Measurements from ENCODE around the gene CCDC91.
"Not testable (repeated sequence)": the region's sequence is repeated elsewhere in the genome, so short reads cannot be mapped to it uniquely, and the experiment has no call there.

Gene CCDC91

GRCh38 chr12:28235985-28236384 lies 45.7 kb downstream of the CCDC91 start:
- no peak overlapping the region for H3K4me3 Mint-ChIP-seq
- peaks cover 7% of the 10 kb centered on the region for H3K36me3 Mint-ChIP-seq
- H3K4me1 Mint-ChIP-seq: peaks cover 39% of the 10 kb centered on the region
- H3K27me3 Mint-ChIP-seq: no peaks in the 10 kb centered on the region
- no peaks in the 10 kb centered on the region for H3K9me3 Mint-ChIP-seq
- H3K27ac Mint-ChIP-seq: no peak overlapping the region

DNA sequence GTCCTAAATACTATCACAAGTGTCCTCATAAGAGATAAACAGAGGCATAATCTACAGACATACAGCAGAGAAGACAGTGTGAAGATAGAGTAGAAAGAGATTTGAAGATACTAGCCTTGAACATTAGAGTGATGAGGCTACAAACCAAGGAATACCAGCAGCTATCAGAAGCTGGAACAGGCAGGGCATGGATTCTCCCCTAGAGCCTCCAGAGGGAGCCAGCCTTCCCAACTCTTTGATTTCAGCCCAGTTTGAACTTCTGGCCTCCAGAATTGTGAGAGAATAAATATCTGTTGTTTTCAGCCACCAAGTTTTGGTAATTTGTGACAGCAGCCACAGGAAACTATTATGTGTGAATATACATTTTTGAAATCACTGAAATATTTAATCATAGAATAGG lies 47.2 kb downstream of the CCDC91 start:
- Mint-ChIP-seq H3K36me3 (peaks cover 3% of the 10 kb centered on the region), H3K4me1 (peaks cover 37% of the 10 kb centered on the region), H3K27ac (no peak overlapping the region), H3K27me3 (no peaks in the 10 kb centered on the region), H3K4me3 (no peak overlapping the region), H3K9me3 (no peaks in the 10 kb centered on the region)

GRCh38 chr12:28239918-28240317 lies 49.7 kb downstream of the CCDC91 start:
- Mint-ChIP-seq H3K4me1 (peaks cover 30% of the 10 kb centered on the region), H3K36me3 (peaks cover 2% of the 10 kb centered on the region), H3K27me3 (no peaks in the 10 kb centered on the region), H3K9me3 (no peaks in the 10 kb centered on the region), H3K4me3 (no peak overlapping the region), H3K27ac (no peak overlapping the region)

DNA sequence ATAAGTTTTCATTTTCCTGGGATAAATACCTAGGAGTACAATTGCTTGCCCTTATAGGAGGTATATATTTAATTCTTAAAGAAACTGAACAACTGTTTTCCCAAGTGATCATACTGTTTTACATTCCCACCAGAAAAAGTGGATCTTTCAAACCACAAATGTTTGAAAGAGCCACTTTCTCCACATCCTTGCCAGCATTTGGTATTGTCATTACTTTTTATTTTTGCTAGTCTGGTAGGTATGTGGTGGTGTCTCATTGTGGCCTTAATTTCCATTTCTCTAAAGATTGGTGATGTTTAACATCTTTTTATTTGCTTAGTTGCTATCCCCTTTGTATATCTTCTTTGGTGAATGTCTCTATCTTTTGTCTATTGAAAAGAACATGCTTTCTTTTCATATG lies 50.6 kb downstream of the CCDC91 start:
- Mint-ChIP-seq H3K4me3 (no peak overlapping the region), H3K36me3 (peaks cover 2% of the 10 kb centered on the region), H3K9me3 (no peaks in the 10 kb centered on the region), H3K27me3 (no peaks in the 10 kb centered on the region), H3K4me1 (peaks cover 30% of the 10 kb centered on the region), H3K27ac (peak overlapping the region; percentile 5)

GRCh38 chr12:28242129-28242495 lies 51.9 kb downstream of the CCDC91 start:
- Mint-ChIP-seq H3K4me1 (peaks cover 42% of the 10 kb centered on the region), H3K9me3 (peaks cover 7% of the 10 kb centered on the region), H3K36me3 (peaks cover 5% of the 10 kb centered on the region), H3K27ac (peak overlapping the region; percentile 74), H3K4me3 (no peak overlapping the region), H3K27me3 (no peaks in the 10 kb centered on the region)

- no peaks in the 10 kb centered on the region for H3K27me3 Mint-ChIP-seq
- H3K4me1 Mint-ChIP-seq: peaks cover 47% of the 10 kb centered on the region
- peak overlapping the region; percentile 42 for H3K27ac Mint-ChIP-seq
- H3K36me3 Mint-ChIP-seq: peaks cover 5% of the 10 kb centered on the region
- H3K9me3 Mint-ChIP-seq: peaks cover 7% of the 10 kb centered on the region
- H3K4me3 Mint-ChIP-seq: no peak overlapping the region
Measured at GRCh38 chr12:28242496-28243309, 52.4 kb downstream of the CCDC91 start.

DNA sequence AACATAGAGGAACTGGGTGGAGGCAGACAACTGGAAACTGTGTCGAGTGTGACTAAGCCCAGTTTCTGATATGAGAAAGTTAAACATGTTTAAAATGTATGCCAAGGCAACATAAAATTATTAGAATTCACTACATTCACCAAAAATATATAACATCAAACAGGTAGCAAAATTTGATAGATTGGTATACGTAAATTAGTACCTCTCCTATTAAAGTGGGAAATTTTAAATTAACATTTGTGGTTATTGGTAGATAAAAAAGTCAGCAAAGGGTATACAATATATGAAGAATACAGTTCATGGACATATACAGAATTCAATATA lies 53.0 kb downstream of the CCDC91 start:
- H3K27me3 Mint-ChIP-seq: no peaks in the 10 kb centered on the region
- H3K4me1 Mint-ChIP-seq: peaks cover 48% of the 10 kb centered on the region
- no peak overlapping the region for H3K4me3 Mint-ChIP-seq
- H3K9me3 Mint-ChIP-seq: peaks cover 7% of the 10 kb centered on the region
- peaks cover 5% of the 10 kb centered on the region for H3K36me3 Mint-ChIP-seq
- H3K27ac Mint-ChIP-seq: no peak overlapping the region

DNA sequence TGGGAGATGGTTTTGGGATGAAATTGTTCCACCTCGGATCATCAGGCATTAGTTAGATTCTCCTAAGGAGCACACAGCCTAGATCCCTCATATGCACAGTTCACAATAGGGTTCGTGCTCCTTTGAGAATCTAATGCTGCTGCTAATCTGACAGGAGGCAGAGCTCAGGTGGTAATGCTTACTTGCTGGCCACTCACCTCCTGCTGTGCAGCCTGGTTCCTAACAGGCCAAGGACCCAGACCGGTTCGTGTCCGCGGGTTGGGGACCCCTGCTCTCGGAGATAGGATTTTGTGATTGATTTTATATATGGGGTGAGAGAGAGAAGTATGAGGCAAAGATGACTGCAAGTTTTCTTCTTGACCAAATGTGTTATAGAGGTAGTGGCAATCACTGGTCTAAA lies 57.5 kb downstream of the CCDC91 start:
- H3K36me3 Mint-ChIP-seq: peaks cover 9% of the 10 kb centered on the region
- peak overlapping the region; percentile 82 for H3K27ac Mint-ChIP-seq
- H3K4me1 Mint-ChIP-seq: peaks cover 88% of the 10 kb centered on the region
- H3K4me3 Mint-ChIP-seq: no peak overlapping the region
- H3K27me3 Mint-ChIP-seq: no peaks in the 10 kb centered on the region
- peaks cover 7% of the 10 kb centered on the region for H3K9me3 Mint-ChIP-seq

GRCh38 chr12:28248555-28249145 lies 58.4 kb downstream of the CCDC91 start:
- H3K4me3 Mint-ChIP-seq: peak overlapping the region; percentile 41
- H3K27me3 Mint-ChIP-seq: no peaks in the 10 kb centered on the region
- peak overlapping the region; percentile 82 for H3K27ac Mint-ChIP-seq
- H3K36me3 Mint-ChIP-seq: peaks cover 9% of the 10 kb centered on the region
- H3K4me1 Mint-ChIP-seq: peaks cover 89% of the 10 kb centered on the region
- H3K9me3 Mint-ChIP-seq: peaks cover 7% of the 10 kb centered on the region

GRCh38 chr12:28253161-28253641 lies 62.9 kb downstream of the CCDC91 start:
- Mint-ChIP-seq H3K27me3 (no peaks in the 10 kb centered on the region), H3K4me1 (peaks cover 76% of the 10 kb centered on the region), H3K9me3 (no peaks in the 10 kb centered on the region), H3K27ac (peak overlapping the region; percentile 99), H3K4me3 (peak overlapping the region; percentile 67), H3K36me3 (peaks cover 8% of the 10 kb centered on the region)

DNA sequence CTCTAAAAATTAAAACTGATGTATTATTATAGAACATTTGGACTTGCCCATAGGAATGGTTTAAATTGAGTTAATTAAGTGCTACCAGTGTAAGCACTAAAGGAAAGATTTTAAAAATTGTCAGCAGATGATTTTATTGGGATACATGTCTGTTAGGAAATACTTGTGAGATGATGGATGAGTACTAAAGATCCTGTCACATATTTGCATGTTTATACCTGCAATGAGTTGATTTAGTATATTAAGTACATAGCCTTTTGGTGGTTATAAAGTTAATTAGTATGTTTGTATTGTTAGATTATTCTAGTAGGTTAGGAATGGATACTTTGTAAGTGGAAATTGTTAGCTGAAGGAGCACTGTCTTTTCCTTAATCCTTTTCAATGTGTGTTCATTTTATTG lies 67.2 kb downstream of the CCDC91 start:
- H3K27me3 Mint-ChIP-seq: no peaks in the 10 kb centered on the region
- H3K4me1 Mint-ChIP-seq: peaks cover 39% of the 10 kb centered on the region
- H3K27ac Mint-ChIP-seq: no peak overlapping the region
- no peak overlapping the region for H3K4me3 Mint-ChIP-seq
- no peaks in the 10 kb centered on the region for H3K9me3 Mint-ChIP-seq
- H3K36me3 Mint-ChIP-seq: peaks cover 25% of the 10 kb centered on the region

GRCh38 chr12:28258998-28259397 lies 68.7 kb downstream of the CCDC91 start:
- no peaks in the 10 kb centered on the region for H3K27me3 Mint-ChIP-seq
- no peak overlapping the region for H3K4me3 Mint-ChIP-seq
- H3K9me3 Mint-ChIP-seq: no peaks in the 10 kb centered on the region
- H3K36me3 Mint-ChIP-seq: peaks cover 23% of the 10 kb centered on the region
- H3K4me1 Mint-ChIP-seq: peaks cover 23% of the 10 kb centered on the region
- H3K27ac Mint-ChIP-seq: no peak overlapping the region

DNA sequence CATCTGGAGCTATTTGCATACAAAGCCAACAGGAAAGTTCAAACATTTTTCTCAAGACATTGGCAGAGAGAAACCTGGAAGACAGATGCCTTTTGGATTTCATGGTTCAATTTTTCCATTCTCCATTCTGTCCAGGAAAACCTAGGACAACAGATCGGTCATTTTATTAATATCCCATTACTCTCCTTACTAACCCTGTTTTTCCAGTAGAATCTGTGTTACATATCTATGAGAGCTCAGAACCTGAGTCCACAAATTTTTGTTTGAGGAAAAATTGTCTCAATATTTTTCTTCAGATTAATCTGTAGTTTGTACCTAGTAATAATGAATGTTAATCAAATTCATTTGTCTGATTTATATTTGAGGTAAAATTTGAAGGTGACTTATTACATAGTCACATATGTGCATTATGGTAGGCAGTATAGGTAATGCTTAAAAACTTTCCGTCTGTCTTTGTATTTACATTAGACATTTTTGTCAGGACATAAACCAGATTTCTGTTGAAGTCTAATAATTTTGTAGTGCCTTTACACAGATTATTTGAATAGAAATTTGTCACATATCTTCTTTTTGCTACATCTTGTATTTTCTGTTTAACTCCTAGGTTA lies 75.3 kb downstream of the CCDC91 start:
- H3K27me3 Mint-ChIP-seq: no peaks in the 10 kb centered on the region
- peak overlapping the region; percentile 41 for H3K27ac Mint-ChIP-seq
- peaks cover 3% of the 10 kb centered on the region for H3K4me1 Mint-ChIP-seq
- H3K9me3 Mint-ChIP-seq: no peaks in the 10 kb centered on the region
- H3K36me3 Mint-ChIP-seq: peaks cover 39% of the 10 kb centered on the region
- no peak overlapping the region for H3K4me3 Mint-ChIP-seq

DNA sequence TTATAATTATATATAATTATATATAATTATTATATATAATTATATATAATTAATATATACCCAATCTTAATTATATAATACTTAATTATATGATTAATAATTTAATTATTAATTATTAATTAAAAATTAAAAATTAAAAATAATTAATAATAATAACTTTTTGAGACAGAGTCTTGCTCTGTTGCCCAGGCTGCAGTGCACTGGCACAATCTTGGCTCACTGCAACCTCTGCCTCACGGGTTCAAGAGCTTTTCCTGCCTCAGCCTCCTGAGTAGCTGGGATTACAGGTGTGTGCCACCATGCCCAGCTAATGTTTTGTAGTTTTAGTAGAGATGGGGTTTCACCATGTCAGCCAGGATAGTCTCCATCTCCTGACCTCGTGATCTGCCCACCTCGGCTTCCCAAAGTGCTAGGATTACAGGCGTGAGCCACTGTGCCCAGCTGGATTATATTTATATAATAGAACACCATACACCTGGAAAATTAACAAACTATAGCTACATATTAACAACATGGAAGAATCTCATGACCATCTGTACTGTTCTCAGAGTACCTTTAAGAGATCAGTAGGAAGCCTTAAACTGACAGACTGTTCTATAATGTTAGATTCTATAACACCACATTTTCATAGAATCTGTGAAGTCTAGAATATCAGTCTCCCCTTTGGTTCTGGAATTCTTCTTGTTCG lies 77.8 kb downstream of the CCDC91 start:
- H3K36me3 Mint-ChIP-seq: peaks cover 44% of the 10 kb centered on the region
- H3K4me1 Mint-ChIP-seq, H3K9me3 Mint-ChIP-seq, H3K27me3 Mint-ChIP-seq, H3K4me3 Mint-ChIP-seq, H3K27ac Mint-ChIP-seq: not testable (repeated sequence)

DNA sequence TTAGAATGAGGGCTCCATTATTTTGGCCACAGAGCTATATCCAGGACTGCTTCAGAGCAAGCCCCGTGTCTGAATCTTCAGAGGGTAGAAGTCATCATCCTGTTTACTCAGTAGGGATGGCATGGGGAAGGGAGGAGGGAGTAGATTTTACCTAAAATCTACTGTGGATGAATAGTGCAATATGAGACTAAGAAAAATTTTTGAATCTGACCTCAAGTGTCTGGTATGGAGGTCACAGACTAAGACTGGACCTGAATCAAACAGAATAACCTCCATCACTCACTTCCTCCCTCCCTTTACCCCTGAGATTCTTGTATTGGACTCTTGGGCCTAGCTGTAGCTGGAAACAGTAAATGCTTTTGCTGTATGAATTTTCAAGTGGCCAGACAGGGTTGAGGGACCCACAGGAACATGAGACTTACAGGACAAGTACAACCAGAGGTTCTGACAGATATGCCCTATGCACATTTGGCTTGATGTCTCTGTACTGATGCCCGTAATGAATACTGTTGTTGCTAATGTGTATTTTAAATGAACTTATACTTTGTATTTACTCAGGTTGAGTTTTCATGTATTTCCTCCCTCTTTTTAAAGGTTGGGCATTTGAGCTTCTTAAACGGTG lies 78.5 kb downstream of the CCDC91 start:
- Mint-ChIP-seq H3K9me3 (no peaks in the 10 kb centered on the region), H3K4me3 (no peak overlapping the region), H3K27me3 (no peaks in the 10 kb centered on the region), H3K27ac (no peak overlapping the region), H3K36me3 (peaks cover 44% of the 10 kb centered on the region), H3K4me1 (peaks cover 3% of the 10 kb centered on the region)
